Effector CD8-positive, alpha-beta T cell (primary cell): ENCODE results near the gene TBL3.
A peak's percentile ranks its signal among the peaks of the same experiment; 100 is the strongest.

Experiments
- DNase-seq: peaks from one replicate; lab custom pipeline; 2025; lab: John Stamatoyannopoulos, UW

TBL3 gene

GRCh38 chr16:1964506-1965395, 7.1 kb upstream of the TBL3 start, which contains the start of gene RPS2:
TSS of gene RPS2 (minus strand) at chr16:1964826. CDS start at chr16:1964625, 201 bp downstream.
- DNase-seq = peak; percentile 99

GRCh38 chr16:1965396-1966001, 6.4 kb upstream of the TBL3 start:
- no peak for DNase-seq

- no peak for DNase-seq
These were observed 5.4 kb upstream of the TBL3 start, which contains the start of gene RNF151 for GRCh38 chr16:1966460-1966859. TSS of gene RNF151 (plus strand) at chr16:1966856. CDS start at chr16:1966882, 26 bp downstream.

- no peak for DNase-seq
These were observed 3.5 kb upstream of the TBL3 start for GRCh38 chr16:1968146-1968953.

GRCh38 chr16:1972490-1972877, 631 bp downstream of the TBL3 start:
- no peak for DNase-seq

- no peak for DNase-seq
These were observed 1.8 kb downstream of the TBL3 start for GRCh38 chr16:1973461-1974156.

- DNase-seq = no peak
These were observed 2.6 kb downstream of the TBL3 start for GRCh38 chr16:1974157-1975070.

GRCh38 chr16:1975432-1976215, 3.8 kb downstream of the TBL3 start:
- no peak for DNase-seq

- no peak for DNase-seq
These were observed 4.3 kb downstream of the TBL3 start for GRCh38 chr16:1976216-1976520.

- no peak for DNase-seq
These were observed 5.4 kb downstream of the TBL3 start for GRCh38 chr16:1976951-1977874.

GRCh38 chr16:1977875-1978268, 6.0 kb downstream of the TBL3 start:
- no peak for DNase-seq

- DNase-seq = no peak
These were observed 6.7 kb downstream of the TBL3 start for GRCh38 chr16:1978476-1979120.

GRCh38 chr16:1979271-1980029, 7.6 kb downstream of the TBL3 start:
- DNase-seq = no peak

GRCh38 chr16:1980030-1980769, 8.3 kb downstream of the TBL3 start:
- no peak for DNase-seq

GRCh38 chr16:1980770-1981087, 8.9 kb downstream of the TBL3 start:
- DNase-seq = no peak

GRCh38 chr16:1981398-1981836, 9.6 kb downstream of the TBL3 start, which contains the start of gene NOXO1:
TSS of gene NOXO1 (minus strand) at chr16:1981469. CDS start at chr16:1981179, 290 bp downstream.
- no peak for DNase-seq

GRCh38 chr16:1982013-1982433, 10.2 kb downstream of the TBL3 start:
- DNase-seq = no peak
